Activated CD4-positive, alpha-beta T cell treated with anti-CD3 and anti-CD28 coated beads, Interleukin-10, Interleukin-2, amounts not matched to agents 100 ng/mL and 50 ng/mL, durations not matched to agents 16 hours and 8 hours (primary cell): ENCODE results near the gene TSPY4.
"Not testable (repeated sequence)": the region's sequence is repeated elsewhere in the genome, so short reads cannot be mapped to it uniquely, and the experiment has no call there.

Experiments
- DNase-seq: peaks from one replicate; pipeline ENCODE4 v3.0.0-alpha.2; 2020

TSPY4 gene, protein sequence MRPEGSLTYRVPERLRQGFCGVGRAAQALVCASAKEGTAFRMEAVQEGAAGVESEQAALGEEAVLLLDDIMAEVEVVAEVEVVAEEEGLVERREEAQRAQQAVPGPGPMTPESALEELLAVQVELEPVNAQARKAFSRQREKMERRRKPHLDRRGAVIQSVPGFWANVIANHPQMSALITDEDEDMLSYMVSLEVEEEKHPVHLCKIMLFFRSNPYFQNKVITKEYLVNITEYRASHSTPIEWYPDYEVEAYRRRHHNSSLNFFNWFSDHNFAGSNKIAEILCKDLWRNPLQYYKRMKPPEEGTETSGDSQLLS

DNA sequence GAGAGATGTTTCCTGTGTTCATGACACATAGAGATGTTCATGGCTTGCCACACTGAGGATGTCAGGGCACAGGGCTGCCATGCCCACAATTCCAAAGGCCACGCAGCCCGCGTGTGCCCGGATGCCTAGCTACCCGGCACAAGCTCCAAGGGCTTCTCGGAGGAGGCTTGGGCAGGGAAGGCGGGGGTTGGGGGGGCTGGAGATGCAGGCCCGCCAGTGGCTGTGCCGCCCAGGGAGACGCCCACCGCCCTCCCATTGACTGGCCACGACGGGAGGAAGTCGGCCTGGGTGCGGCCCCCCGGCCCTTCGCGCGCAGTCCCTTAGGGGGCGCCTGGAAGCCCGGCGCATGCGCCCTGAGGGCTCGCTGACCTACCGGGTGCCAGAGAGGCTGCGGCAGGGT is at the start of gene TSPY4:
TSPY4 (plus strand) TSS at position 301 of the 400 bp plus-strand sequence; CDS start at position 347, 46 bp downstream.
- DNase-seq: not testable (repeated sequence)

DNA sequence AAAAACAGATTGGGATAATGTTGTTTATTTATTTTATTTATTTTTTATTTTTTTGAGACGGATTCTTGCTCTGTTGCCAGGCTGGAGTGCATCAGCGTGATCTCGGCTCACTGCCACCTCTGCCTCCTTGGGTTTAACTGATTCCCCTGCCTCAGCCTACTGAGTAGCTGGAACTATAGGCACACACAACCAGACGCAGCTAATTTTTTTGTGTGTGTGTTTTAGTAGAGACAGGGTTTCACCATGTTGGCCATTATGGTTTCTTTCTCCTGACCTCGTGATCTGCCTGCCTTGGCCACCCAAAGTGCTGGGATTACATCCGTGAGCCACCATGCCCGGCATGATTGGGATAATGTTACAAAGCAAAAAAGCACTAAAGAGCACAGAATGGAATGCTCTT is 16.3 kb upstream of the TSPY4 start:
- no peak for DNase-seq

DNA sequence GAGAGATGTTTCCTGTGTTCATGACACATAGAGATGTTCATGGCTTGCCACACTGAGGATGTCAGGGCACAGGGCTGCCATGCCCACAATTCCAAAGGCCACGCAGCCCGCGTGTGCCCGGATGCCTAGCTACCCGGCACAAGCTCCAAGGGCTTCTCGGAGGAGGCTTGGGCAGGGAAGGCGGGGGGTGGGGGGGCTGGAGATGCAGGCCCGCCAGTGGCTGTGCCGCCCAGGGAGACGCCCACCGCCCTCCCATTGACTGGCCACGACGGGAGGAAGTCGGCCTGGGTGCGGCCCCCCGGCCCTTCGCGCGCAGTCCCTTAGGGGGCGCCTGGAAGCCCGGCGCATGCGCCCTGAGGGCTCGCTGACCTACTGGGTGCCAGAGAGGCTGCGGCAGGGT is 20.2 kb downstream of the TSPY4 start, which contains the start of gene TSPY8:
TSPY8 (plus strand) TSS at position 301 of the 400 bp plus-strand sequence; CDS start at position 347, 46 bp downstream.
- not testable (repeated sequence) for DNase-seq
